GM18511 (cell line): Measurements from ENCODE around the gene RYR1.

Source experiments
- ATAC-seq: cut with Tn5 transposase; IDR thresholded peaks from one replicate; pipeline ENCODE4 v1.9.1; 2021; ENCODE audit warnings: mild to moderate bottlenecking, moderate library complexity; ENCODE audit not compliant: unreplicated experiment

The RYR1 gene

GRCh38 chr19:38635483-38636399 lies 202.2 kb downstream of the RYR1 start:
- no peak for ATAC-seq
